ENCODE results near the gene FAM83G. TPM values are rescaled to one million over a fixed set of nuclear protein-coding genes. Genes with fewer than 3 reads are reported as not detected.

The FAM83G gene
- total RNA-seq, 2 experiments from 2014 or later: 2.9 to 3.0 TPM

DNA sequence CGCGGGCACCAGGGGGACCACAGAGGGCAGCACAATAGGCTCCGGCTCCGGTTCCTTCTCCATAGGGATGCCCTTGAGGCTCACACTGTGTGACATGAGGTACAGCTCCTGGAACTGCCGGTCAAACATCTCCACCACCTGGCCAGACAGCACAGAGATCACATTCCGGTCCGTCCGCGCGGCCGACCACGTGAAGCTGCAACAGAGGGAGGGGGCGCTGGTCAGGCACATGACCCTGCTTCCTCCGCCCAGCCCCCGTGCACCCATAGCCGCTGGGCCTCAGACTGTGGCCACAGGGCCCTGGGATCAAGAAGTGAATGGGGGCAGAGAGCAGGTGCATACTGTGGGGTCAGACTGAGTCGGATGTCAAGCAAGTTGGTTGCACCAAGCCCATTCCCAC lies 25.9 kb downstream of the FAM83G start:
- H3K27ac Mint-ChIP-seq: no peak overlapping the region
- Histone ChIP-seq H3K9me3 (ENCODE audit: control insufficient read depth in 1 of 2, insufficient read depth in 1 of 2, low read length in 2 of 2) (no peaks in the 10 kb centered on the region), H3K36me3 (ENCODE audit: insufficient read depth, low read length) (peaks cover 26% of the 10 kb centered on the region), H3K27me3 (ENCODE audit: control insufficient read depth in 1 of 2, insufficient read depth in 2 of 2, low read length in 2 of 2) (no peaks in the 10 kb centered on the region), H3K4me3 (ENCODE audit: low read length) (no peak overlapping the region), H3K27ac (ENCODE audit: low read depth in 1 of 2, low read length in 2 of 2) (no peak overlapping the region), H3K4me1 (ENCODE audit: insufficient read depth, low read length) (no peaks in the 10 kb centered on the region)
- POLR2A ChIA-PET: no interaction called here
- DNase-seq (no peak), ATAC-seq (ENCODE audit: poor library complexity) (no peak)
- H3K27me3 Mint-ChIP-seq: no peaks in the 10 kb centered on the region
- intact Hi-C loops (cut with DNase I, micrococcal nuclease): no loop called here
- no peaks in the 10 kb centered on the region for H3K9me3 Mint-ChIP-seq
- H3K4me3 Mint-ChIP-seq: no peak overlapping the region
- TF ChIP-seq, protein P1, sequence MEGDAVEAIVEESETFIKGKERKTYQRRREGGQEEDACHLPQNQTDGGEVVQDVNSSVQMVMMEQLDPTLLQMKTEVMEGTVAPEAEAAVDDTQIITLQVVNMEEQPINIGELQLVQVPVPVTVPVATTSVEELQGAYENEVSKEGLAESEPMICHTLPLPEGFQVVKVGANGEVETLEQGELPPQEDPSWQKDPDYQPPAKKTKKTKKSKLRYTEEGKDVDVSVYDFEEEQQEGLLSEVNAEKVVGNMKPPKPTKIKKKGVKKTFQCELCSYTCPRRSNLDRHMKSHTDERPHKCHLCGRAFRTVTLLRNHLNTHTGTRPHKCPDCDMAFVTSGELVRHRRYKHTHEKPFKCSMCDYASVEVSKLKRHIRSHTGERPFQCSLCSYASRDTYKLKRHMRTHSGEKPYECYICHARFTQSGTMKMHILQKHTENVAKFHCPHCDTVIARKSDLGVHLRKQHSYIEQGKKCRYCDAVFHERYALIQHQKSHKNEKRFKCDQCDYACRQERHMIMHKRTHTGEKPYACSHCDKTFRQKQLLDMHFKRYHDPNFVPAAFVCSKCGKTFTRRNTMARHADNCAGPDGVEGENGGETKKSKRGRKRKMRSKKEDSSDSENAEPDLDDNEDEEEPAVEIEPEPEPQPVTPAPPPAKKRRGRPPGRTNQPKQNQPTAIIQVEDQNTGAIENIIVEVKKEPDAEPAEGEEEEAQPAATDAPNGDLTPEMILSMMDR (IDR thresholded peaks at IDR 0.05): no peak
- H3K36me3 Mint-ChIP-seq (ENCODE audit: low read depth): peaks cover 17% of the 10 kb centered on the region
- CTCF ChIA-PET: no interaction called here
- no peaks in the 10 kb centered on the region for H3K4me1 Mint-ChIP-seq (ENCODE audit: low read depth)

DNA sequence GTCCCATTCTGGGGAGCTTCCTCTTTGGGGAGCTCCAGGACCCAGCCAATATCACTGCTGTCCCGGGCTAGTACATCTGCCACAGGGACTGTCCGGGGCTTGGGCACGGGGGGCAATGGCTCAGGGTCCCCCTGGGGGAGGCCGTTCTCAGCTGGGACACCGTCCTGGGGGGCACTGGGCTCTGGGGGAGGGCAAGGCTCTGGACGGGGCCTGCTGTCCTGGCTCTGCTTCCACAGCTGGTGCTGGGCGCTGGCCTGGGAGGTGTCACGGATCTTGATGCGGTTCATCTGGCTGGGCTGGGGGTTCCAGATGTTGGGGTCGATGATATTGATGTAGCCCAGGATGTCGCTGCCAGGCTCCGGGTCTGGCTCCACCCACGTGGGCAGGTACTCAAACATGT lies 26.5 kb downstream of the FAM83G start:
- H3K36me3 Mint-ChIP-seq (ENCODE audit: low read depth): peaks cover 17% of the 10 kb centered on the region
- CTCF ChIA-PET: no interaction called here
- no peaks in the 10 kb centered on the region for H3K9me3 Mint-ChIP-seq
- Histone ChIP-seq H3K27me3 (ENCODE audit: control insufficient read depth in 1 of 2, insufficient read depth in 2 of 2, low read length in 2 of 2) (no peaks in the 10 kb centered on the region), H3K4me1 (ENCODE audit: insufficient read depth, low read length) (no peaks in the 10 kb centered on the region), H3K9me3 (ENCODE audit: control insufficient read depth in 1 of 2, insufficient read depth in 1 of 2, low read length in 2 of 2) (no peaks in the 10 kb centered on the region), H3K36me3 (ENCODE audit: insufficient read depth, low read length) (peaks cover 26% of the 10 kb centered on the region), H3K4me3 (ENCODE audit: low read length) (no peak overlapping the region), H3K27ac (ENCODE audit: low read depth in 1 of 2, low read length in 2 of 2) (no peak overlapping the region)
- POLR2A ChIA-PET: no interaction called here
- H3K27me3 Mint-ChIP-seq: no peaks in the 10 kb centered on the region
- intact Hi-C loops (cut with DNase I, micrococcal nuclease): no loop called here
- DNase-seq (no peak), ATAC-seq (ENCODE audit: poor library complexity) (no peak)
- TF ChIP-seq, protein P1 (IDR thresholded peaks at IDR 0.05): no peak
- no peaks in the 10 kb centered on the region for H3K4me1 Mint-ChIP-seq (ENCODE audit: low read depth)
- no peak overlapping the region for H3K27ac Mint-ChIP-seq
- H3K4me3 Mint-ChIP-seq: no peak overlapping the region

DNA sequence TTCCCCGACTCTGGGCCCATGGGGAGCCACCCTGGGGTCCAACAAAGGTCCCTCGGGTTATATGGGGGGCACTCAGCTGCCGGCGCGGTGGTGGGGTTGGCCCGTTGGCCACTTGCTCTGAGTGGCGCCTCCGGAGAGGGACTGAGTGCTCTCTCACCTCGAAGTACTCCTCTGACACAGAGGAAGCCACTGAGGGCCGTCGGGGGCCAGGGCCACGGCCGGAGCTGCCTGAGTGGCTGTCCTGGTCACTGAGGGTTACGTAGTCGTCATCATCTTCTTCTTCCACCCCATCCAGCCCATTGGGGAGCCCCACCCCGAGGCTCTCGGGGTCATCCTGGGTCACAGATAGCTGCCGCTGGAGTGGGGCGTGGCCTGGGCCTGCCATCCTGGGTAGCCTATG lies 26.9 kb downstream of the FAM83G start:
- Mint-ChIP-seq H3K4me1 (ENCODE audit: low read depth) (no peaks in the 10 kb centered on the region), H3K9me3 (no peaks in the 10 kb centered on the region), H3K36me3 (ENCODE audit: low read depth) (peaks cover 17% of the 10 kb centered on the region), H3K27me3 (no peaks in the 10 kb centered on the region), H3K27ac (no peak overlapping the region), H3K4me3 (no peak overlapping the region)
- ChIA-PET CTCF (no interaction called here), POLR2A (no interaction called here)
- Histone ChIP-seq H3K9me3 (ENCODE audit: control insufficient read depth in 1 of 2, insufficient read depth in 1 of 2, low read length in 2 of 2) (no peaks in the 10 kb centered on the region), H3K27ac (ENCODE audit: low read depth in 1 of 2, low read length in 2 of 2) (no peak overlapping the region), H3K36me3 (ENCODE audit: insufficient read depth, low read length) (peaks cover 26% of the 10 kb centered on the region), H3K4me3 (ENCODE audit: low read length) (no peak overlapping the region), H3K4me1 (ENCODE audit: insufficient read depth, low read length) (no peaks in the 10 kb centered on the region), H3K27me3 (ENCODE audit: control insufficient read depth in 1 of 2, insufficient read depth in 2 of 2, low read length in 2 of 2) (no peaks in the 10 kb centered on the region)
- no peak for ATAC-seq (ENCODE audit: poor library complexity)
- intact Hi-C loops (cut with DNase I, micrococcal nuclease): no loop called here
- TF ChIP-seq, protein P1 (IDR thresholded peaks at IDR 0.05): no peak
- DNase-seq: no peak
